Heart left ventricle (tissue), 16 donors: ENCODE measurements around the gene GABARAP. TPM values are rescaled to one million over a fixed set of nuclear protein-coding genes. Genes with fewer than 3 reads are reported as not detected.
A peak's percentile ranks its signal among the peaks of the same experiment; 100 is the strongest.

Source experiments
- ATAC-seq, 4 donors: fragments of 200-7000 bp; cut with Tn5 transposase; one replicate each; pipeline ENCODE4 v1.9.1; 2020 to 2022; ENCODE audit warnings: moderate library complexity in 4 of 4, mild to moderate bottlenecking in 3 of 4, moderate number of reproducible peaks in 1 of 4
- DNase-seq, 5 donors: peaks; one replicate each; pipeline ENCODE4 v3.0.0-alpha.2; 2020
- H3K27ac ChIP-seq, 12 donors: fragments of 200-600 bp; sonication (generic) in 4 of 12; one replicate each; pipeline versions ENCODE4 v1.5.0 to v1.8.0; 2016 to 2022; ENCODE audit warnings: mild to moderate bottlenecking in 2 of 12
- H3K27me3 ChIP-seq, 9 donors: fragments of 200-600 bp; sonication (generic) in 2 of 9; one replicate each; pipeline versions ENCODE4 v1.5.1 to v1.8.0; 2016 to 2022; ENCODE audit warnings: mild to moderate bottlenecking in 3 of 9
- H3K36me3 ChIP-seq, 9 donors: fragments of 200-600 bp; sonication (generic) in 2 of 9; one replicate each; pipeline versions ENCODE4 v1.5.0 to v1.8.0; 2018 to 2022; ENCODE audit warnings: mild to moderate bottlenecking in 2 of 9
- H3K4me1 ChIP-seq, 12 donors: fragments of 200-600 bp; sonication (generic) in 4 of 12; one replicate each; pipeline versions ENCODE4 v1.5.0 to v1.8.0; 2016 to 2022; ENCODE audit warnings: mild to moderate bottlenecking in 3 of 12
- H3K4me3 ChIP-seq, 12 donors: fragments of 200-600 bp; sonication (generic) in 4 of 12; one replicate each; pipeline versions ENCODE4 v1.5.0 to v1.8.0; 2017 to 2022; ENCODE audit warnings: mild to moderate bottlenecking in 9 of 12, moderate library complexity in 4 of 12
- H3K9me3 ChIP-seq, 12 donors: fragments of 200-600 bp; sonication (generic) in 4 of 12; one replicate each; pipeline versions ENCODE4 v1.5.0 to v1.8.0; 2016 to 2022; ENCODE audit warnings: mild to moderate bottlenecking in 1 of 12
- POLR2A ChIP-seq, 2 donors: fragments of 450-650 bp; IDR thresholded peaks; one replicate each; pipeline ENCODE4 v1.6.1; 2017; ENCODE audit warnings: antibody characterized with exemption in 2 of 2, mild to moderate bottlenecking in 2 of 2, moderate library complexity in 2 of 2
- WGBS, 4 donors: extraction: QIAGEN DNeasy Blood & Tissue Kit in 2 of 4; methylation state at CpG; one replicate each; pipeline versions ENCODE4 v1.1.5 to v1.1.7; 2013 to 2018; 5-methylcytosine and 5-hydroxymethylcytosine counted together
- intact Hi-C, 10 donors: fragments of 100-400 bp; cut with DNase I; formaldehyde crosslinking; loops; one replicate each; pipeline versions ENCODE4 v1.11.1 to v1.14.2; 2022
- polyA plus RNA-seq, 2 donors: library from polyadenylated mRNA; stranded (reverse); fragments of 200-250 nt; gene quantifications; one replicate each; pipeline ENCODE4 v1.2.3, GENCODE V29; 2013
- total RNA-seq, 9 donors: library from RNA; depleted of rRNA in 2 of 9; stranded (reverse); fragments of >200 nt in 2 of 9; fragmentation: NEBNext Ultra II Directional in 3 of 9; extraction: Animal tissue kit (Norgen Biotek cat#: 25700) in 3 of 9; gene quantifications; one replicate each; pipeline versions ENCODE4 v1.1.0 to v1.2.4, GENCODE V29; 2016 to 2023
- TF ChIP-seq, protein P1 (sequence below), 12 donors: fragments of 200-600 bp; sonication (generic) in 4 of 12; IDR thresholded peaks; one replicate each; pipeline versions ENCODE4 v1.5.0 to v1.8.0; 2018 to 2022; ENCODE audit warnings: antibody characterized with exemption in 12 of 12, mild to moderate bottlenecking in 5 of 12
- donor health status: ischemic (EF 13 %, LVEDD 7.1; RV severe dilation, severe dysfunction).
- donor health status: healthy with polysubstance abuse.
- donor health status: DM: no; HTN: yes; CAD: no.
- donor health status: DM: no; HTN: no; CAD: no.
- donor health status: ischemic (EF 25% LVEDD 6.9; RV normal size, moderate dysfunction).
- donor health status: ischemic (EF 25% LVEDD 5.7; RV mildly dilated, moderate dysfunction).
- donor health status: healthy.
- donor health status: DM: yes; HTN: yes; CAD: no.
- donor health status: ischemic (EF 35%, LVEDD 5.7; RV mildly dilated, moderate dysfunction).
- donor health status: nonischemic (EF 11% LVEDD 7.7; RV severe dilation, severe dysfunction).
- donor health status: DM: yes; HTN: yes; CAD: no.
- donor health status: PGD.
- donor health status: ischemic (EF 29% LVEDD 5.4; RV normal size, mild dysfunction).
- donor health status: nonischemic (EF 23%, LVEDD 6.1; RV moderate dilation, normal function).

GABARAP gene
- total and polyA plus RNA-seq, 11 donors: 293 to 674 (median 493) TPM

DNA sequence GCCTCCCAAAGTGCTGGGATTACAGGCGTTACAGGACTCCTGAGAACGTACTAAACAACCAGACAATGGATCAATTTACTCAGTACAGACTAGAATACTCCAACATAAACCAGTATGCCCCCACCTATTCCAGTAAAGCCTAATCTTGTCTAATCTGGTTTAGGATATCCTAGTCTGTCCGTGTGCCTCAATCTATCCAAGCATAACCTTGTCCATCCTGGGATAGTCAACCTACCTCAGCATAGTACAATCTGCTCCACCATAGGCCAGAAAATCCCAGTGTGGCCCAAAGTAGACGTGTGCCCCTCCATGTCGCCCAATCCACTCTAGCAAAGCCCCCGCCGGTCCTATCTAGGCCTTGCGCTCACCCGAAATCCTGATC lies 8.6 kb downstream of the GABARAP start:
- Histone ChIP-seq H3K4me3 (peak overlapping the region; percentile 65 to 99 (median 84)), H3K4me1 (peaks cover 5 to 53% (median 26%) of the 10 kb centered on the region in 12 donors), H3K27me3 (no peaks in the 10 kb centered on the region), H3K9me3 (no peaks in the 10 kb centered on the region), H3K27ac (peak overlapping the region; percentile 17 to 96 (median 88)), H3K36me3 (peaks cover 0 to 43% (median 36%) of the 10 kb centered on the region in 9 donors)
- intact Hi-C loops: loop anchor here in 3 of 10 donors (10.0 kb wide), 3 partner anchors 251 to 611 kb away; partner anchors contain the start of genes CD68 (in 1 of the 3), POLR2A (in 1 of the 3) and SLC35G6 (in 1 of the 3)
- 1 to 3% (median 2%) methylated on average over 9 of the region's 9 CpGs for WGBS, 4 donors
- ATAC-seq: peak in 2 of 4 donors; percentile 1 to 4
- TF ChIP-seq, protein P1, sequence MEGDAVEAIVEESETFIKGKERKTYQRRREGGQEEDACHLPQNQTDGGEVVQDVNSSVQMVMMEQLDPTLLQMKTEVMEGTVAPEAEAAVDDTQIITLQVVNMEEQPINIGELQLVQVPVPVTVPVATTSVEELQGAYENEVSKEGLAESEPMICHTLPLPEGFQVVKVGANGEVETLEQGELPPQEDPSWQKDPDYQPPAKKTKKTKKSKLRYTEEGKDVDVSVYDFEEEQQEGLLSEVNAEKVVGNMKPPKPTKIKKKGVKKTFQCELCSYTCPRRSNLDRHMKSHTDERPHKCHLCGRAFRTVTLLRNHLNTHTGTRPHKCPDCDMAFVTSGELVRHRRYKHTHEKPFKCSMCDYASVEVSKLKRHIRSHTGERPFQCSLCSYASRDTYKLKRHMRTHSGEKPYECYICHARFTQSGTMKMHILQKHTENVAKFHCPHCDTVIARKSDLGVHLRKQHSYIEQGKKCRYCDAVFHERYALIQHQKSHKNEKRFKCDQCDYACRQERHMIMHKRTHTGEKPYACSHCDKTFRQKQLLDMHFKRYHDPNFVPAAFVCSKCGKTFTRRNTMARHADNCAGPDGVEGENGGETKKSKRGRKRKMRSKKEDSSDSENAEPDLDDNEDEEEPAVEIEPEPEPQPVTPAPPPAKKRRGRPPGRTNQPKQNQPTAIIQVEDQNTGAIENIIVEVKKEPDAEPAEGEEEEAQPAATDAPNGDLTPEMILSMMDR (IDR thresholded peaks at IDR 0.05): no peak
- no peak for TF ChIP-seq POLR2A (IDR thresholded peaks at IDR 0.05)
- no peak for DNase-seq

GRCh38 chr17:7232114-7232513 lies 10.1 kb downstream of the GABARAP start:
- H3K4me1 ChIP-seq: peaks cover 5 to 48% (median 23%) of the 10 kb centered on the region in 12 donors
- DNase-seq (no peak), ATAC-seq (no peak)
- peaks cover 0 to 57% (median 50%) of the 10 kb centered on the region in 9 donors for H3K36me3 ChIP-seq
- no peak for TF ChIP-seq POLR2A (IDR thresholded peaks at IDR 0.05)
- TF ChIP-seq, protein P1 (IDR thresholded peaks at IDR 0.05): no peak
- no peaks in the 10 kb centered on the region for H3K9me3 ChIP-seq
- no peaks in the 10 kb centered on the region for H3K27me3 ChIP-seq
- H3K27ac ChIP-seq: no peak overlapping the region
- 80 to 85% (median 83%) methylated on average over 5 of the region's 5 CpGs for WGBS, 4 donors
- intact Hi-C loops: loop anchor here in 3 of 10 donors (10.0 kb wide), 3 partner anchors 253 to 613 kb away; partner anchors contain the start of genes CD68 (in 1 of the 3), POLR2A (in 1 of the 3) and SLC35G6 (in 1 of the 3)
- peak overlapping the region in 2 of 12 donors; percentile 79 to 85 for H3K4me3 ChIP-seq

DNA sequence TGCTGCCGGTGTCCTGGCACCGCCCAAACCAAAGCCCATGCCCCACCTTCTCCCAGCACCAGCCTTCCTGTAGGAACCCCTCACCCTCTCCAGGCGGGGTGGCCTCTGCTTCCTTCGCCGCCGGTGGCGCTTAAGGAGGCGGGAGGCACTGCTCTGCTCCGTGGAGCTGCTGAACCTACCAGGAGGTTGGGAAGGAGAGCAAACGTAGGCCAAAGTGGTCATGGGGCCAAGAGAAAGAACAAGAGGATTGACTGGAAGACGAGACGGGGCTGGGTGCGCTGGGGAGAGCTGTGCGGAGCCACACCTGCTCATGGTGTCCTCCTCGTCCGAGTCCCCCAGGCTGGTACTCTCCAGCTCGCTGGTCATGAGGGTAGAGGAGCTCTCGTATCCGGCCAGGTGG lies 12.7 kb downstream of the GABARAP start:
- H3K4me1 ChIP-seq: peaks cover 5 to 38% (median 17%) of the 10 kb centered on the region in 12 donors
- no peak for ATAC-seq
- no peak for DNase-seq

GRCh38 chr17:7228920-7229319 lies 13.3 kb downstream of the GABARAP start:
- peaks cover 5 to 42% (median 17%) of the 10 kb centered on the region in 12 donors for H3K4me1 ChIP-seq
- H3K36me3 ChIP-seq: peaks cover 0 to 67% (median 63%) of the 10 kb centered on the region in 9 donors
- ATAC-seq (no peak), DNase-seq (no peak)
- H3K9me3 ChIP-seq: no peaks in the 10 kb centered on the region
- no peak overlapping the region for H3K4me3 ChIP-seq
- WGBS, 4 donors: 89 to 92% (median 91%) methylated on average over 13 to 14 of the region's 14 CpGs
- H3K27me3 ChIP-seq: no peaks in the 10 kb centered on the region
- intact Hi-C loops: no loop called here
- TF ChIP-seq, protein P1 (IDR thresholded peaks at IDR 0.05): no peak
- TF ChIP-seq POLR2A (IDR thresholded peaks at IDR 0.05): no peak
- no peak overlapping the region for H3K27ac ChIP-seq

More for the DNA sequence above, 12.7 kb downstream of the GABARAP start:
- H3K36me3 ChIP-seq: peaks cover 0 to 61% (median 58%) of the 10 kb centered on the region in 9 donors
- no peaks in the 10 kb centered on the region for H3K9me3 ChIP-seq
- WGBS, 4 donors: 94 to 97% (median 96%) methylated on average over 19 of the region's 19 CpGs
- TF ChIP-seq, protein P1 (IDR thresholded peaks at IDR 0.05): no peak
- TF ChIP-seq POLR2A (IDR thresholded peaks at IDR 0.05): no peak
- no peak overlapping the region for H3K27ac ChIP-seq
- intact Hi-C loops: no loop called here
- H3K27me3 ChIP-seq: no peaks in the 10 kb centered on the region
- no peak overlapping the region for H3K4me3 ChIP-seq
